ENCODE results near the gene NR1I3.
A peak's percentile ranks its signal among the peaks of the same experiment; 100 is the strongest.
"Not testable (repeated sequence)": the region's sequence is repeated elsewhere in the genome, so short reads cannot be mapped to it uniquely, and the experiment has no call there.

The NR1I3 gene, protein sequence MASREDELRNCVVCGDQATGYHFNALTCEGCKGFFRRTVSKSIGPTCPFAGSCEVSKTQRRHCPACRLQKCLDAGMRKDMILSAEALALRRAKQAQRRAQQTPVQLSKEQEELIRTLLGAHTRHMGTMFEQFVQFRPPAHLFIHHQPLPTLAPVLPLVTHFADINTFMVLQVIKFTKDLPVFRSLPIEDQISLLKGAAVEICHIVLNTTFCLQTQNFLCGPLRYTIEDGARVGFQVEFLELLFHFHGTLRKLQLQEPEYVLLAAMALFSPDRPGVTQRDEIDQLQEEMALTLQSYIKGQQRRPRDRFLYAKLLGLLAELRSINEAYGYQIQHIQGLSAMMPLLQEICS

DNA sequence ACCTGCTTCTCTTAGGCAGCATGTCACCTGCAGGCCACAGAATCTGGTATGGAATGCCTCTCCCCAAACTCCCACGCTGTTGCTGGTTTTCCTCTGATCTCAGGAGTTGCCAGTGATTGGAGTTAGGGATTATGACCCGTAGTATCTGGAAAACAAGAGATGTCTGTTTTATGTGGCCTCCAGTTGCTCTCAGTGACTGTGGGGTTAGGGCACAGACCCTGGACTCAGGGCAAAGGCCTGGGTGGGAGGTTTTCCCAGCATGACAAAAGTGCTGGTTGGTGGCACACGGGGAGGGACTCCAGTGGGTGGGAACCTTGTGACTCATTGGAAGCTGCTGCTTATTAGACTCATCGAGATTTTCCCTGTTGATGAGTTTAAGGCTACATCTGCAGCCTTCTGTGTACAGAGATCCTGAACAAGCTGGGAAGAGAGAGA is at the start of gene NR1I3:
NR1I3 (minus strand) TSS at position 165 of the 435 bp plus-strand sequence. CDS start 1,638 bp downstream, outside the sequence.
- DNase-seq: no peak

DNA sequence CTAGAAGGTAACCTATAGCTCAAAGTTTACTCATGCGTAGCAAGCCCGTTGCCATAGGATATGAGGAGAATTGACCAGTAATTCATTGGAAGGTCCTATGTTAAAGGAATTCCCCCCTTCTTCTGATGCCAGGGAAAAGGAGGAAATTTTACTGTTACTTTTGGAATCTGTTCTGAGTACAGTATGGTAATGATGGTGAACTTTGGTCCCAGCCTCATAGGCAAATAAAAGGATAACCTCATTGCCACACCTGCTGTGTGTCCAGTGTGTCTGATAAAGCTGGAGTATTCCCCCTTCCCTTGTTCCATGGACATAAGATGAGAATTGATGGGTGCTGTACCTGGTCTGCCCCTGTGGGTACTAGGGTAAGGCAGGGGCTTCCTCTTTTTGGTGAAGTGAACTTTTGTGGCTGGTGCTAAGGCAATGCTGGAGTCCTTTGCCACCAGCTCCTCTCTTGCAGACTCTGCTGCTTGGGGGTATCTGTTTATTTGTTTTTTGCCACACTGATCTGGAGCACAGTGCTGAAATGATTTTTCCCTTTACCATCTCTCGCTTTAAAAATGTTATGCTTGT is 49.6 kb upstream of the NR1I3 start:
- no peak for DNase-seq

DNA sequence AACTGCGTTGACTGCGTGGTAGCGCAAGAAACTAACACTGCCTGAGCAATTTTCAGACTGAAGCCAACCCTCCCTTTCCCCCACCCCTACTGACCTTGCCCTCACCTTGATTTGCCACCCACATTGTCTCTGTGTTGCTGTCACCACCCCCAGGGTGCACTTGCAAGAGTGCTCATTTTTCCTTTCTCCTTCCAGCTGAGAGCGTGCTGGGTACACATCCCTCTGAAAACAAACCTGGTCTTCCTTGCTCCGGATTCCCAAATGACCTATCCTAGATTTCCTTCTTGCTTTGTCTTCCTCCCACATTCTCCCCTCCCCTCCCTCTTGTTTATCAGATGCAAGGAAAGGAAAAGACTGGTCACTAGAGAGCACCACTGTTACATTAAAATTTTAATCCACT is 47.5 kb upstream of the NR1I3 start:
- DNase-seq: no peak

DNA sequence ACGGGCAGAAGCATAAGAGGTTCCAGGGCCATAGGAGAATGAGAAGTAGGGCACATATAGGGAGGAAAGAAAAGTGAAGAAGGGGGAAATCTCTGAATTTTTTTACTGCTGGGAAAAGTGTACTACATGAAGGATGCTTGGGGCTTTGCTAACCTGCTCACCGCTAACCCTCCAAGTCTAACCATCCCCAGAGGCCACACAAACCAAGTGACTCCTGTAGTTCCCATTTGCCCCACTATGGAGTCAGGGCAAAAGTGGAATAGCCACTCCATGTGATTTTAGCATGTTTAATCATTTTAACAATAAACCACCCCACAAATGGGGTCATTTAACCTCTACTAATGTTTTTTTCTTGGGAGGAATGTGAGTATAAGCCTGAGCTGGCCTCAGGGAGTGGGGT is 47.1 kb upstream of the NR1I3 start:
- DNase-seq: no peak

GRCh38 chr1:161282991-161283390 is 45.0 kb upstream of the NR1I3 start:
- no peak for DNase-seq

DNA sequence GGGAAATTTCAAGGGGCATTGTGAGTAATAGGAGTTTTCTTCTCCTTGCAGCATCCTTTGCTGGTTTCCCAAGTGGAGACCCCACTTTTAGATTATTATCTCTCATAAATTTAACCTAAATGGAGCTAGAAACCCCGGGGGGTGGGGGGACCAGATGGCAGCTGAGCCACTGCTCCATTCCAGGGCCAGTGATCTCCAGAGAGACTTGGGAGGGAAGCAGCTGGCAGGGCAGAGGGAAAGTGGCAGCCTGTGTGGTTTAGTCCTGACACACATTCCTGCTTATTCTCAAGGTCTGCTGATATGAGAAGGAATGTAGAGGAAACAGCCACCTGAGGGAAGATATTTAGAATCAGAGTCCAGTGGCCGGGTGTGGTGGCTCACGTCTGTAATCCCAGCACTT is 36.9 kb upstream of the NR1I3 start:
- no peak for DNase-seq

GRCh38 chr1:161273402-161273801 is 35.4 kb upstream of the NR1I3 start:
- DNase-seq: no peak

DNA sequence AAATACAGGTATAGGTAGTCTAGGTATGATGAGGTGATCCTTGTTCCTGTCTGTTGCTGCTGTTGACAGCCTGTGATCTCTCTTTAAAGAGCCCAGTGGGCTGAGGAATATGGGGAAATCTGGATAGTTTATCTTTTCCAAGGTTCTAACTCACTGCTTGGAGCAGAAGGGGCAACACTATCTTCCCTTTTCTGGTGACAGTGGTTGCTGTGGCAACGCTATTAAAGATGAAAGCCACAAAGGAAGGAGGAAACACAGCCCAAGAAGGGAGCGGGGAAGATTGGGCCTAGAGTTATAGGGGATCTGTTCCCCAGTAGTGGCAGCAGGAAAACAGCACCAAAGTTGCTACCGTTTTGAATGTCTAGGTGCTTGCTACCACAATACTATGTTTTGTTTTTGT is 29.3 kb upstream of the NR1I3 start:
- no peak for DNase-seq

DNA sequence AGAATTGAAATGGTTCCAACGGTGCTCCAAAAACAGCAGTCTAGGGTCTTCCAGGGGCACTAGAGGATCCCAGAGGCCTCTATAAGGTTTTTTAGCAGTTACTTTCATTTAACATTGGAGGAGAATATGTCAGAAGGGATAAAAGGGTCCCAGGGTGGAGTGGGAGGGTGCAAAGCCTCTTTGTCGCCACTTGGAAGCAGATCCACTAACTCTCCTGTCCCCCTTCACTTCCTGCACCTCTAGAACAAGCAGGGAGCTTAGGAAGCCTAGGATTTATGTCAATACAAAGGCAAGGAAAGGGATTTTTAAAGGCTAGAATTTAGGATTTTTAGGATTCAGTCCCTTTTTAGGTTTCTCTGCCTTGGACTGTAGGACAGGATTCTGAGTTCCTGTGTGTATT is 28.8 kb upstream of the NR1I3 start:
- DNase-seq: no peak

- DNase-seq: peak; percentile 46
These were observed 28.2 kb upstream of the NR1I3 start for GRCh38 chr1:161266202-161266601.

DNA sequence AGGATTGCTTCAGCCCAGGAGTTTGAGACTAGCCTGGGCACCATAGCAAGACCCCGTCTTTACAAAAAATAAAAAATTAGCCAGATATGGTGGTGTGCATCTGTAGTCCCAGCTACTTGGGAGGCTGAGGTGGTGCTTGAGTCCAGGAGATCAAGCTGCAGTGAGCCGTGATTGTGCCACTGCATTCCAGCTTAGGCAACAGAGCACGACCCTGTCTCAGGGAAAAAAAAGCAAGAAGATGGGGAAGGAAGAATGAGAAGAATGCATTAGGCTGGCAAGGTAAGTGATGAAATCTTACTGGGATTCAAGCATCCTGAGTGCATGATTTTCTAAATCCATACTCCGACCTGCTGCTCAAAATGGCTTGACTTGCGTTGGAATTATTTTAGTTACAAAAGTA is 27.3 kb upstream of the NR1I3 start:
- no peak for DNase-seq

- peak; percentile 1 for DNase-seq
These were observed 23.5 kb upstream of the NR1I3 start for GRCh38 chr1:161261261-161262235.

DNA sequence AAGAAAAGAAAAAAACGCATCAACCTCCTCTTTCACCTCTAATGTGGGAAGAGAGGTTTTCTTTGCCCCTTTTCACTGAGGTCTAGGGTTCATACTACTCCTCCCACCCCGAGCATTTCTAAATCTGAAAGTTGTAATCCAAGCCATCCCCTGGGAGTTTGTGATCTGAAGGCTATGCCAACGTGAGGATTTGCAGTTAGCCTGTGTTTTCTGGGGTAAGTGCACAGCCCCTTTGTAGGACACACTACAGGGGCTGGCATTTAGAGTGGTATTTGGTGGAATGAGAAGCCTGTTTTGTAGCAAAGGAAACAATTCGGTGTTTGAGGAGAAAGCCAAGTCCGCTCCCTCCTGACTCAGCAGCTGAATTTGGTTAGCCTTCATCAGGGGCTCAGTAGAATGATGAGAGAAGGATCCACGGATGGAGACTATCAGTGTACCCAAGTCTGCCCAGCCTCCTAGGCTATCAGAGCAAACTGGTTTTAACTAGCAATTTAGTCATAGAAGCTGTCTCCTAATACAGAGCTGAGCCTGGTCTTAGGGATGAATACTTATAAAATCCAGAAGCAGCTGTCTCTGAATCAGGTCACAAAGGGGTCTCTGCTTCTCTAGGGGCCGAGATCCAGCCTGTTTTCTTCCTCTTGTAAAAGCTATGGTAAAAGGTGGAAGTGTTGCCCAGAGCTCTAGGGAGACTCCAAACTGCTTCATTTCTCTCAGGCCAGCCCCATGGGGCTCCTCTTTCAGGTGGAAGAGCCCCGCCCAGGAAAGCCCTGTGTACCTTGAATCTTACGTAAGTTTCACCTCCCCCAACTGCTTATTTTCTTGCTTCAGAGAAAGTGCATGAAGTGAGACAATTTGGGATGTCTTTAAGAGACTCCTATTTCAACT is 22.6 kb upstream of the NR1I3 start:
- DNase-seq: no peak

DNA sequence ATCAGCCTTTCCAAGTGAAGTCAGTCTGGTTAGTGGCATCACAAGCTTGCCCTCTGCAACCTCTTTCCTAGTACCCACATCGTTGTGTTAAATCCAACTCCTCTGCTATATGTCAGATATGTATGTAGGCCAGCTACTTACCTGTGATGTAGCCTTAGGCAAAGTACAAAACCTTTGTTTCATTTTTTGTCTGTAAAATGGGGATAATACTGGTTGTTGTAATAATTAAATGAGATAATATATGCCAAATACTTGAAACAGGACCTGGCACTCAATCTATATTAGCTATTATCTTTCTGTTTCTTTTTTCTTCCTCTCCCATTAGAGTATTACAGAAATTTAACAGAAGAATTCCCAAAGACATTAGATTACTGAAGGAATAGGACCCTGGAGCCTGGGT is 21.8 kb upstream of the NR1I3 start:
- DNase-seq: no peak

DNA sequence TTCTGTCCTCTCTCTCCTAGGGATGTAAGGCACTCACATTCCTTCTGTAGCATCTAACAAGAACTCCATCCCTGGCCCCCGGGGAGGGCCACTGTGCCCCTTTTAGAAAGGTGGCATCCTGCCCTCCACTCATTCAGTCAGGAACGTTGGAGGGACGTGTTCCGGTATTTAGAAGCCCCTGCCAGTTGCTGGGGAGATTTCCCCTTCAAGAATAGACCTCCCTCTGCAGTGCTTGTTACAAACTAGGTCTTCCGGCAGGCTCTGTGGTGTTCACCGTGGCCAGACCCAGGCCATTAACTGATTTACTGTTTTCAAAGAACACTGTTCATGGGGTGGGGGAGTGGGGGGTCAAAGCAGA is 21.3 kb upstream of the NR1I3 start:
- DNase-seq: no peak

DNA sequence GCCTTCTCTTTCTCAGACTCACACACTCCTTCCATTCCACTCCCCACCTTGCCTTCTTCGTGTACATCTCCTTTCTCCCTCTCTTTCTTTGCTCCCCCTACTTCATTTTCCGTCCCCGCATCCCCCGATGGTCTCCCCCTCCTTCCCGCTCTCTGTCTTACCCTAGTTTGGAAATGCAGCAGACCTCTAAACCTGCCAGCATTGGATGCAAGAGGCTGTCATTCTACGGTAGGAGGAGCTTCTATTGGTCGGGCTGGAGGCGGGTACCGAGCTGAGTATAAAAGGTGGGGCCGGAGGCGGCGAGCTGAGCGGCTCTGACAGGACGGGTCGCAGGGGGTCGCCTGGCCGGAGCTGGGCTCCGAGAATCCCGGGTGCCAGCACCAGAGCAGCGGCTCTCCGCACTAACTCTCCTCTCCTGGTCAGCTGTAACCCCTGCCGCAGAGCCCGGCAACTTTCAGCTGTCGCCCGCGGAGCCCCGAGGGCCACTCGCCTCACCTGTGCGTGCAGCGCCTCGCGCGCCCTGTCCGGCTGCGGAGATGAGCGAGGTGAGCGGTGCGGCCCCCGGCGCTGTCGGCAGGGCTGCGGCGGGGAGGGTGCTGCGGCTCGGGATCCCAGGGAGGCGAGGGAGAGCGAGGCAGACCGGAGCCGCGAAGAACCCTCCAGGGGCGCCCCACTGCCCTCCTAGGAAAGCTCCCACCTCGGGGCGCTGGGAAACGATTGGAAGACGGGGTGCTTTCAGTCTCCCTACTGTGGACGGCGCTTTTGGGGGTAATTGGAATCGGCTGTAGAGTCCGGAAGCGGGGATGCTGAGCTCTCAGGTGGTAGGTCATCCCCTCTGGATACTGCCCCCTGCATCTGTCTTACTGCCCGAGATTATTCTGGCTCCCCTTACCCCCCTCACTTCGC is 20.7 kb upstream of the NR1I3 start, which contains the start of gene PCP4L1:
PCP4L1 (plus strand) TSS at position 307 of the 906 bp plus-strand sequence; CDS start at position 537, 230 bp downstream.
- no peak for DNase-seq

- DNase-seq: not testable (repeated sequence)
These were observed 19.1 kb upstream of the NR1I3 start for GRCh38 chr1:161257109-161257508.

GRCh38 chr1:161255955-161256520 is 18.0 kb upstream of the NR1I3 start:
- not testable (repeated sequence) for DNase-seq

GRCh38 chr1:161255302-161255701 is 17.3 kb upstream of the NR1I3 start:
- DNase-seq: not testable (repeated sequence)

- DNase-seq: no peak
These were observed 13.6 kb upstream of the NR1I3 start for GRCh38 chr1:161251579-161251978.

GRCh38 chr1:161250829-161251228 is 12.8 kb upstream of the NR1I3 start:
- no peak for DNase-seq

All from COR-L47 (cell line).